ENCODE measurements around the gene WNT9A. TPM values are rescaled to one million over a fixed set of nuclear protein-coding genes. Genes with fewer than 3 reads are reported as not detected.
A peak's percentile ranks its signal among the peaks of the same experiment; 100 is the strongest.

Gene WNT9A
- total and polyA plus RNA-seq, 2 of the 4 experiments (the other 2 are of a cell fraction): 0.18 to 0.36 TPM

GRCh38 chr1:227883073-227883520 lies 64.6 kb downstream of the WNT9A start:
- in situ Hi-C loops (cut with MboI; ENCODE audit: low sequenced_read_pairs): no loop called here
- H2BK20ac ChIP-seq (ENCODE audit: low read depth, low read length): no peak overlapping the region
- CTCF ChIA-PET: no interaction called here
- H3K9me1 ChIP-seq (ENCODE audit: insufficient read depth, low read length): no peaks in the 10 kb centered on the region
- H3K14ac ChIP-seq (replicated peaks; ENCODE audit: low read depth, low read length): no peak overlapping the region
- ATAC-seq (ENCODE audit: low read depth) (no peak), DNase-seq (no peak)
- no peak overlapping the region for H4K5ac ChIP-seq (ENCODE audit: low read depth, low read length)
- H3K18ac ChIP-seq (ENCODE audit: low read depth, low read length): no peak overlapping the region
- no peak overlapping the region for H4K8ac ChIP-seq (ENCODE audit: low read depth in 2 of 2, low read length in 2 of 2)
- TF ChIP-seq POLR2A (IDR thresholded peaks at IDR 0.05; ENCODE audit: low read depth, low read length) (no peak), FOS (IDR thresholded peaks at IDR 0.05; ENCODE audit: low read depth, low read length) (no peak), CHD1 (IDR thresholded peaks at IDR 0.05; ENCODE audit: low read depth, low read length) (no peak), USF2 (IDR thresholded peaks at IDR 0.05; ENCODE audit: low read depth, low read length) (no peak), MXI1 (IDR thresholded peaks at IDR 0.05; ENCODE audit: borderline replicate concordance, low read depth, low read length) (no peak), ELK1 (IDR thresholded peaks at IDR 0.05; ENCODE audit: borderline replicate concordance, low read depth, low read length) (no peak), BHLHE40 (IDR thresholded peaks at IDR 0.05; ENCODE audit: low read depth, low read length) (no peak), RFX5 (IDR thresholded peaks at IDR 0.05; ENCODE audit: low read depth, low read length) (no peak)
- H3K4me1 ChIP-seq (ENCODE audit: control insufficient read depth, insufficient read depth, low read length): no peaks in the 10 kb centered on the region; the same call in 1 of the 2 replicates
- no peak overlapping the region for H3K4ac ChIP-seq (ENCODE audit: low read depth, low read length)
- peaks cover 2% of the 10 kb centered on the region; the same call in 1 of the 2 replicates for H3K27me3 ChIP-seq (ENCODE audit: control insufficient read depth, insufficient read depth, low read length)
- no peaks in the 10 kb centered on the region for H3K36me3 ChIP-seq (ENCODE audit: control insufficient read depth, insufficient read depth, low read length)
- H2AFZ ChIP-seq (replicated peaks; ENCODE audit: low read length, poor library complexity): peak overlapping the region; percentile 32
- H3K9me3 ChIP-seq (ENCODE audit: control insufficient read depth, insufficient read depth, low read length): no peaks in the 10 kb centered on the region
- H3K4me3 ChIP-seq (ENCODE audit: insufficient read depth, low read depth, low read length): no peak overlapping the region
- H3K56ac ChIP-seq (ENCODE audit: extremely low read depth, insufficient read depth, low read length): no peak overlapping the region
- no peak overlapping the region for H3K27ac ChIP-seq (ENCODE audit: insufficient read depth, low read length)
- no peaks in the 10 kb centered on the region for H4K20me1 ChIP-seq (ENCODE audit: insufficient read depth, low read length)
- POLR2A ChIA-PET (ENCODE audit: unreplicated experiment): no interaction called here
- no TSS peak for BruUV-seq (replicated peaks)
- no peak overlapping the region for H2BK15ac ChIP-seq (ENCODE audit: low read depth, low read length)
- H3K9ac ChIP-seq (ENCODE audit: low read depth, low read length): no peak overlapping the region
- no peak overlapping the region for H2BK120ac ChIP-seq (ENCODE audit: low read depth, low read length)
- no peak overlapping the region for H2BK5ac ChIP-seq (ENCODE audit: low read depth, low read length, poor library complexity, severe bottlenecking)
- no peak overlapping the region for H2AK5ac ChIP-seq (ENCODE audit: low read depth, low read length)
- H4K91ac ChIP-seq (ENCODE audit: insufficient read depth, low read depth, low read length): no peak overlapping the region
- WGBS, 2 experiments (ENCODE audit: extremely low coverage in 2 of 2, insufficient read length in 1 of 2): no CpG with 5 or more reads among the region's 9 CpGs
- H3K23ac ChIP-seq (ENCODE audit: low read depth, low read length): no peak overlapping the region
- no peak overlapping the region for H3K4me2 ChIP-seq (ENCODE audit: low read depth, low read length)
- no peak overlapping the region for H2AK9ac ChIP-seq (replicated peaks; ENCODE audit: low read depth, low read length, poor library complexity)
- no peaks in the 10 kb centered on the region for H3K79me1 ChIP-seq (ENCODE audit: low read depth in 1 of 2, low read length in 2 of 2)
- dilution Hi-C loops (cut with HindIII; ENCODE audit: low sequenced_read_pairs, unreplicated experiment): no loop called here
- intact Hi-C loops (cut with micrococcal nuclease): no loop called here
